Colonic mucosa (tissue), 4 donors: ENCODE measurements around the gene FAM78B. TPM values are rescaled to one million over a fixed set of nuclear protein-coding genes. Genes with fewer than 3 reads are reported as not detected.

Source experiments
- DNase-seq: peaks from one replicate; pipeline ENCODE4 v3.0.0-alpha.2; 2020
- H3K27ac ChIP-seq: fragments of 200-600 bp; one replicate; pipeline ENCODE4 v1.8.0; 2021
- H3K27me3 ChIP-seq: fragments of 200-600 bp; one replicate; pipeline ENCODE4 v1.8.0; 2021
- H3K36me3 ChIP-seq: fragments of 200-600 bp; one replicate; pipeline ENCODE4 v1.8.0; 2021
- H3K4me1 ChIP-seq: fragments of 200-600 bp; one replicate; pipeline ENCODE4 v1.8.0; 2021; ENCODE audit warnings: mild to moderate bottlenecking
- H3K4me3 ChIP-seq: fragments of 200-600 bp; one replicate; pipeline ENCODE4 v1.8.0; 2021
- H3K9ac ChIP-seq, 2 donors: one replicate each; pipeline ENCODE4 v1.7.0; 2013; ENCODE audit warnings: control low read depth in 2 of 2, low read depth in 2 of 2, low read length in 2 of 2
- H3K9me3 ChIP-seq: fragments of 200-600 bp; one replicate; pipeline ENCODE4 v1.8.0; 2021
- CTCF ChIP-seq: fragments of 200-600 bp; IDR thresholded peaks from one replicate; pipeline ENCODE4 v1.8.0; 2022; ENCODE audit warnings: antibody characterized with exemption, mild to moderate bottlenecking
- intact Hi-C: fragments of 100-400 bp; cut with DNase I; formaldehyde crosslinking; loops from one replicate; pipeline ENCODE4 v1.14.1; 2022
- total RNA-seq, 2 donors: library from RNA; stranded (reverse); fragmentation: NEBNext Ultra II Directional in 1 of 2; extraction: Animal tissue kit (Norgen Biotek cat#: 25700) in 1 of 2; gene quantifications; one replicate each; pipeline ENCODE4 v1.2.1, GENCODE V29; 2021
- donor health status: healthy.
- donor health status: DM: no; HTN: no; CAD: no.
- donor health status: DM: no; HTN: no; CAD: no.

The FAM78B gene
- total RNA-seq, 2 donors from 2014 or later = 0.69 to 1.2 TPM

- DNase-seq = no peak
- H3K36me3 ChIP-seq = no peaks in the 10 kb centered on the region
- H3K27ac ChIP-seq = no peak overlapping the region
- no peaks in the 10 kb centered on the region for H3K9me3 ChIP-seq
- H3K4me3 ChIP-seq = no peak overlapping the region
- no peak overlapping the region for H3K9ac ChIP-seq
- no peak for TF ChIP-seq CTCF
- intact Hi-C loops = no loop called here
- no peaks in the 10 kb centered on the region for H3K4me1 ChIP-seq
- no peaks in the 10 kb centered on the region for H3K27me3 ChIP-seq
These were observed 80.5 kb downstream of the FAM78B start for GRCh38 chr1:166086113-166086883.

- H3K9ac ChIP-seq = no peak overlapping the region
- no peaks in the 10 kb centered on the region for H3K27me3 ChIP-seq
- H3K36me3 ChIP-seq = no peaks in the 10 kb centered on the region
- H3K4me3 ChIP-seq = no peak overlapping the region
- no peaks in the 10 kb centered on the region for H3K9me3 ChIP-seq
- H3K27ac ChIP-seq = no peak overlapping the region
- H3K4me1 ChIP-seq = no peaks in the 10 kb centered on the region
- no peak for TF ChIP-seq CTCF
- intact Hi-C loops = no loop called here
- no peak for DNase-seq
These were observed 82.2 kb downstream of the FAM78B start for GRCh38 chr1:166084613-166085012.

- Histone ChIP-seq H3K36me3 (no peaks in the 10 kb centered on the region), H3K9ac (no peak overlapping the region), H3K9me3 (no peaks in the 10 kb centered on the region), H3K27me3 (no peaks in the 10 kb centered on the region), H3K4me3 (no peak overlapping the region), H3K27ac (no peak overlapping the region), H3K4me1 (no peaks in the 10 kb centered on the region)
- DNase-seq = no peak
- intact Hi-C loops = no loop called here
- TF ChIP-seq CTCF = no peak
These were observed 82.9 kb downstream of the FAM78B start for GRCh38 chr1:166083887-166084286.

- no peaks in the 10 kb centered on the region for H3K9me3 ChIP-seq
- no peak overlapping the region for H3K4me3 ChIP-seq
- H3K27me3 ChIP-seq = no peaks in the 10 kb centered on the region
- H3K27ac ChIP-seq = no peak overlapping the region
- no peaks in the 10 kb centered on the region for H3K36me3 ChIP-seq
- H3K4me1 ChIP-seq = no peaks in the 10 kb centered on the region
- no peak overlapping the region for H3K9ac ChIP-seq
- no peak for TF ChIP-seq CTCF
- intact Hi-C loops = no loop called here
- DNase-seq = no peak
These were observed 84.2 kb downstream of the FAM78B start for GRCh38 chr1:166082601-166083000.

GRCh38 chr1:166080967-166081870 is 85.6 kb downstream of the FAM78B start:
- intact Hi-C loops = no loop called here
- no peak overlapping the region for H3K9ac ChIP-seq
- H3K4me3 ChIP-seq = no peak overlapping the region
- no peak for TF ChIP-seq CTCF
- H3K9me3 ChIP-seq = no peaks in the 10 kb centered on the region
- H3K27ac ChIP-seq = no peak overlapping the region
- no peaks in the 10 kb centered on the region for H3K27me3 ChIP-seq
- H3K36me3 ChIP-seq = no peaks in the 10 kb centered on the region
- DNase-seq = no peak
- no peaks in the 10 kb centered on the region for H3K4me1 ChIP-seq
